IMR-90 (cell line): ENCODE data around the gene CEP170B. TPM values are rescaled to one million over a fixed set of nuclear protein-coding genes. Genes with fewer than 3 reads are reported as not detected.

ENCODE experiments used
- ATAC-seq: fragments of 200-7000 bp; cut with Tn5 transposase; 2 replicates; pipeline ENCODE4 v1.9.1; 2020; ENCODE audit warnings: low read depth, mild to moderate bottlenecking, moderate library complexity
- BruUV-seq: library from RNA; stranded (reverse); fragments of 400-500 nt; replicated peaks from 2 replicates; lab custom pipeline; 2021; lab: Mats Ljungman, UMichigan
- CTCF ChIA-PET: fragments of 300-600 bp; formaldehyde crosslinking; extraction: SDS; loops from one replicate; lab custom pipeline; 2021; ENCODE audit warnings: antibody characterized with exemption; lab: Yijun Ruan, JAX
- POLR2A ChIA-PET: fragments of 300-600 bp; sonication (Branson Sonifier 250); formaldehyde crosslinking; loops from one replicate; lab custom pipeline; 2022; ENCODE audit warnings: antibody characterized with exemption; ENCODE audit not compliant: unreplicated experiment; lab: Charles Lee
- DNase-seq: peaks from one replicate; pipeline ENCODE4 v3.0.0; 2013
- H2AFZ ChIP-seq: replicated peaks from 2 replicates; pipeline ENCODE3; 2013; ENCODE audit warnings: low read length, mild to moderate bottlenecking; ENCODE audit not compliant: poor library complexity
- H2AK5ac ChIP-seq: 2 replicates; pipeline ENCODE4 v1.6.1; 2013; ENCODE audit warnings: low read depth, low read length, inconsistent platforms
- H2AK9ac ChIP-seq: replicated peaks from 2 replicates; pipeline ENCODE3; 2013; ENCODE audit warnings: mild to moderate bottlenecking, low read depth, low read length, moderate library complexity; ENCODE audit not compliant: poor library complexity
- H2BK120ac ChIP-seq: 2 replicates; pipeline ENCODE4 v1.6.1; 2013; ENCODE audit warnings: low read depth, low read length, inconsistent platforms
- H2BK15ac ChIP-seq: 3 replicates; pipeline ENCODE4 v1.6.1; 2013; ENCODE audit warnings: low read depth, low read length, inconsistent platforms
- H2BK20ac ChIP-seq: 2 replicates; pipeline ENCODE4 v1.6.1; 2013; ENCODE audit warnings: low read depth, mild to moderate bottlenecking, inconsistent platforms, low read length, moderate library complexity
- H2BK5ac ChIP-seq: 2 replicates; pipeline ENCODE4 v1.6.1; 2013; ENCODE audit warnings: mild to moderate bottlenecking, low read depth, low read length, inconsistent platforms; ENCODE audit not compliant: poor library complexity, severe bottlenecking
- H3K14ac ChIP-seq: replicated peaks from 2 replicates; pipeline ENCODE4 v1.6.1; 2013; ENCODE audit warnings: low read depth, low read length, inconsistent platforms
- H3K18ac ChIP-seq: 2 replicates; pipeline ENCODE4 v1.6.1; 2013; ENCODE audit warnings: low read depth, low read length, control low read depth
- H3K23ac ChIP-seq: 2 replicates; pipeline ENCODE4 v1.6.1; 2013; ENCODE audit warnings: low read depth, low read length, inconsistent platforms
- H3K27ac ChIP-seq: 2 replicates; pipeline ENCODE4 v1.5.1; 2013; ENCODE audit warnings: mild to moderate bottlenecking, control low read depth, low read length; ENCODE audit not compliant: insufficient read depth
- H3K27me3 ChIP-seq: 2 replicates; pipeline ENCODE4 v1.6.1; 2013; ENCODE audit warnings: low read length; ENCODE audit not compliant: control insufficient read depth, insufficient read depth
- H3K36me3 ChIP-seq: 2 replicates; pipeline ENCODE4 v1.6.1; 2013; ENCODE audit warnings: low read length, mixed read lengths; ENCODE audit not compliant: control insufficient read depth, insufficient read depth
- H3K4ac ChIP-seq: 2 replicates; pipeline ENCODE4 v1.6.1; 2013; ENCODE audit warnings: low read depth, low read length, inconsistent platforms
- H3K4me1 ChIP-seq: 2 replicates; pipeline ENCODE4 v1.6.1; 2013; ENCODE audit warnings: low read length, mixed read lengths; ENCODE audit not compliant: control insufficient read depth, insufficient read depth
- H3K4me2 ChIP-seq: 2 replicates; pipeline ENCODE4 v1.6.1; 2013; ENCODE audit warnings: low read depth, mild to moderate bottlenecking, control low read depth, low read length, moderate library complexity
- H3K4me3 ChIP-seq: 2 replicates; pipeline ENCODE4 v1.5.1; 2013; ENCODE audit warnings: low read depth, mild to moderate bottlenecking, control low read depth, low read length, moderate library complexity; ENCODE audit not compliant: insufficient read depth
- H3K56ac ChIP-seq: 2 replicates; pipeline ENCODE4 v1.6.1; 2013; ENCODE audit warnings: low read length, inconsistent platforms; ENCODE audit not compliant: insufficient read depth; ENCODE audit errors: extremely low read depth
- H3K79me1 ChIP-seq, 2 experiments: 2 replicates each; pipeline ENCODE4 v1.6.1; 2013; ENCODE audit warnings: low read length in 2 of 2, inconsistent platforms in 1 of 2, low read depth in 1 of 2
- H3K9ac ChIP-seq: 2 replicates; pipeline ENCODE4 v1.6.1; 2013; ENCODE audit warnings: low read depth, low read length, control low read depth
- H3K9me1 ChIP-seq: 2 replicates; pipeline ENCODE4 v1.6.1; 2013; ENCODE audit warnings: low read length, inconsistent platforms; ENCODE audit not compliant: insufficient read depth
- H3K9me3 ChIP-seq: 2 replicates; pipeline ENCODE4 v1.6.1; 2013; ENCODE audit warnings: low read length; ENCODE audit not compliant: control insufficient read depth, insufficient read depth
- H4K20me1 ChIP-seq: 2 replicates; pipeline ENCODE4 v1.6.1; 2013; ENCODE audit warnings: low read length, inconsistent platforms; ENCODE audit not compliant: insufficient read depth
- H4K5ac ChIP-seq: 2 replicates; pipeline ENCODE4 v1.6.1; 2013; ENCODE audit warnings: mild to moderate bottlenecking, low read depth, low read length, control low read depth
- H4K8ac ChIP-seq, 2 experiments: 2 replicates each; pipeline ENCODE4 v1.6.1; 2013; ENCODE audit warnings: low read depth in 2 of 2, low read length in 2 of 2, control low read depth in 1 of 2, inconsistent platforms in 1 of 2
- H4K91ac ChIP-seq: 2 replicates; pipeline ENCODE4 v1.6.1; 2013; ENCODE audit warnings: low read depth, low read length, inconsistent platforms; ENCODE audit not compliant: insufficient read depth
- CEBPB ChIP-seq: IDR thresholded peaks from 2 replicates; pipeline ENCODE4 v1.6.1; 2012; ENCODE audit warnings: low read depth, low read length, improper control_type of control experiment
- CHD1 ChIP-seq: IDR thresholded peaks from 2 replicates; pipeline ENCODE4 v1.6.1; 2012; ENCODE audit warnings: low read depth, low read length, improper control_type of control experiment
- MAZ ChIP-seq: IDR thresholded peaks from 2 replicates; pipeline ENCODE4 v1.6.1; 2012; ENCODE audit warnings: low read depth, mild to moderate bottlenecking, low read length, improper control_type of control experiment, moderate library complexity, borderline replicate concordance
- NFE2L2 ChIP-seq: fragments of 150-350 bp; IDR thresholded peaks from 2 replicates; pipeline ENCODE4 v1.6.1; 2016; ENCODE audit warnings: low read depth, mild to moderate bottlenecking, low read length
- POLR2A ChIP-seq: IDR thresholded peaks from 2 replicates; pipeline ENCODE4 v1.6.1; 2012; ENCODE audit warnings: mild to moderate bottlenecking, low read depth, low read length
- RAD21 ChIP-seq: IDR thresholded peaks from 2 replicates; pipeline ENCODE4 v1.6.1; 2012; ENCODE audit warnings: low read length, improper control_type of control experiment
- RCOR1 ChIP-seq: IDR thresholded peaks from 2 replicates; pipeline ENCODE4 v1.6.1; 2012; ENCODE audit warnings: mild to moderate bottlenecking, low read length, improper control_type of control experiment; ENCODE audit not compliant: insufficient replicate concordance
- SMC3 ChIP-seq: fragments of 150-350 bp; IDR thresholded peaks from 2 replicates; pipeline ENCODE4 v1.6.1; 2016; ENCODE audit warnings: low read depth, mild to moderate bottlenecking, antibody characterized with exemption, low read length, moderate library complexity
- WGBS, 2 experiments: methylation state at CpG; one replicate each; pipeline versions ENCODE4 v1.1.5 to v1.1.7; 2013; ENCODE audit warnings: missing lambda C conversion rate in 2 of 2; ENCODE audit not compliant: insufficient read length in 1 of 2; ENCODE audit errors: extremely low coverage in 2 of 2; 5-methylcytosine and 5-hydroxymethylcytosine counted together
- dilution Hi-C: fragments of 300-500 bp; cut with HindIII; formaldehyde crosslinking; loops from one replicate; pipeline ENCODE4 v1.14.3; 2018; ENCODE audit warnings: low sequenced_read_pairs; ENCODE audit not compliant: unreplicated experiment
- in situ Hi-C: fragments of 300-500 bp; cut with MboI; formaldehyde crosslinking; loops from 3 replicates; pipeline ENCODE4 v1.14.3; 2019; ENCODE audit warnings: low sequenced_read_pairs, inconsistent platforms, mixed read lengths
- intact Hi-C: fragments of 100-400 bp; cut with micrococcal nuclease; formaldehyde crosslinking; loops from 2 replicates; pipeline ENCODE4 v1.10.0; 2022
- polyA plus RNA-seq, 3 experiments: library from polyadenylated mRNA; depleted of rRNA; stranded (reverse); fragments of >200 nt; gene quantifications; 2 replicates each; pipeline ENCODE4 v1.2.3, GENCODE V29; 2012; ENCODE audit warnings: low replicate concordance in 1 of 3
- total RNA-seq: library from RNA; depleted of rRNA; stranded (reverse); fragments of >200 nt; gene quantifications from 2 replicates; pipeline ENCODE4 v1.2.3, GENCODE V29; 2012
- TF ChIP-seq, protein P1 (sequence below): conservative IDR thresholded peaks from 2 replicates; pipeline ENCODE4 v1.5.1; 2012; ENCODE audit warnings: mild to moderate bottlenecking, low read depth, low read length, improper control_type of control experiment
- TF ChIP-seq, protein P2 (sequence below): fragments of 150-350 bp; IDR thresholded peaks from 2 replicates; pipeline ENCODE4 v1.6.1; 2016; ENCODE audit warnings: low read depth, mild to moderate bottlenecking, low read length, moderate library complexity, borderline replicate concordance

Gene CEP170B
- total and polyA plus RNA-seq, 2 of the 4 experiments (the other 2 are of a cell fraction) = 3.6 to 13.1 TPM

DNA sequence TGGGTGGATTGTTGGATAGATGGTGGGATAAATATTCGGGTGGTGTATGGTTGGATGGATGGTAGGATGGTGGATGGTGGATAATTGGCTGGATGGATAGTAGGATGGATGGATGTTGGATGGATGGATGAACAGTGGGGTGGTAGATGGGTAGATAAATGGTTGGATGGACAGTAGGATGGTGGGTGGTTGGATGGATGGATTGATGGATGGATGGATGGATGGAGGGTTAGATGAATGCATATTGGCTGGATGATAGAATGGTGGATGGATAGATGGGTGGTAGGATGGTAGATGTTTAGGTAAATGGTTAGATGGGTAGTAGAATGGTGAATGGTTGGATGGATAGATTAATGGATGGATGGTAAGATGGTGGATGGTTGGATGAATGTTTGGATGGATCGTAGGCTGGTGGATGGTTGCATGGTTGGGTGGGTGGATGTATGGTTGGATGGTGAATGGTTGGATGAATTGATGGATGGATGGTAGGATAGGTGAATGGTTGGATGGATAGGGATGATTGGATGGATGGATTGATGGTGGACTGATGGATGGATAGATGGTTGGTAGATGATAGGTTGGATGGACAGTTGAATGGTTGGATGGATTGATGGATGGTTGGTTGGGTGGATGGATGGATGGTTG lies 40.6 kb upstream of the CEP170B start (continued):
- TF ChIP-seq RAD21 = no peak
- no peak for TF ChIP-seq POLR2A

DNA sequence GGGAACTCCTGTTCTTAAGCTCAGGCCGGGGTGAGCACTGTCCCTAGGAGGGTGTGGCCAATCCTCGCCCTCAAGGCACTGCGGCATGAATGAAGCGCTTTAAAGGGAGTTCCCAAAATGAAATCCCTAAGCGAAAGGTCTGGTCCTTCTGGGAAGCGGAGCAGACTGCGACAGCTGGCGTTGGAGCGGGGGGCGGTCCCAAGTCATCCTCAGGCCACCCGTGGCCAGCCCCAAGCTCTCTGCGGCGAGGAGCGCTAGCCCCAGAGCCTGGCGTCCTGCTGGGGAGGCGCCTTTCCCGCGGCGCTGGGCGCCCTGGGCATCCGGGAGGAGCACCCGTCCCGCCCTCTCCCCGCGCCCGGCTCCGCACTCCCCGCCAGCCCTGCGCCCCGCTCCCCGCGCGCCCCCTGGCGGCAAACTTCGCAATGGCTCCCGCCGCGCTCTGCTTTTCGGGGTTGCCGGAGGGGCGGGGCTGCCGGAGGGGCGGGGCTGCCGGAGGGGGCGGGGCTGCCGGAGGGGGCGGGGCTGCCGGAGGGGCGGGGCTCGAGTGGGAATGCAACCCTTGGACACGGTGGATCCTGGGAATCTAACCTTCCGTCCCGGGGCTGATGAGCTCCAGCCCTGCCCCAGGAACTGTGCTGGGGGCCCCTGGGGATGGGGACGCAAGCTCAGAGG lies 38.7 kb upstream of the CEP170B start:
- ChIA-PET CTCF (interaction anchor here (0.5 to 1.1 kb wide), 8 partner anchors 16 to 110 kb away, joined by 3 to 4 read pairs (median 4); partner anchors contain the start of gene ZBTB42), POLR2A (no interaction called here)
- H4K91ac ChIP-seq = no peak overlapping the region
- peak overlapping the region; percentile 45; the same call in 1 of the 2 replicates for H3K23ac ChIP-seq
- DNase-seq = peak; percentile 60
- H3K9ac ChIP-seq = peak overlapping the region; percentile 74
- peaks cover 3% of the 10 kb centered on the region; the same call in 1 of the 2 replicates for H3K9me1 ChIP-seq
- H2BK120ac ChIP-seq = no peak overlapping the region
- H3K27me3 ChIP-seq = no peaks in the 10 kb centered on the region; the same call in 1 of the 2 replicates
- ATAC-seq = peak; percentile 94
- peak overlapping the region; percentile 52; the same call in 1 of the 2 replicates for H3K27ac ChIP-seq
- H2BK5ac ChIP-seq = peak overlapping the region; percentile 55
- BruUV-seq = no TSS peak
- H4K20me1 ChIP-seq = no peaks in the 10 kb centered on the region
- H2AK5ac ChIP-seq = no peak overlapping the region; the same call in 1 of the 2 replicates
- no peak overlapping the region for H2BK20ac ChIP-seq
- H3K18ac ChIP-seq = no peak overlapping the region
- 0 out of 2 replicates have a peak overlapping the region, but pooled peaks have one; percentile 52 for H3K4ac ChIP-seq
- H2AK9ac ChIP-seq = peak overlapping the region; percentile 4
- 0 out of 2 replicates have a peak overlapping the region, but pooled peaks have one; percentile 28 for H3K14ac ChIP-seq
- no peak overlapping the region for H4K5ac ChIP-seq
- peak overlapping the region; percentile 94 for H3K4me2 ChIP-seq
- H3K9me3 ChIP-seq = no peaks in the 10 kb centered on the region
- in situ Hi-C loops = no loop called here
- H3K79me1 ChIP-seq = 0 out of 4 replicates have a peak, but pooled peaks cover 0 to 3% of the 10 kb centered on the region in 2 experiments
- 0% methylated on average over 36 of the region's 54 CpGs; no CpG with 5 or more reads in 1 of the 2 experiments for WGBS, 2 experiments
- no peak overlapping the region; the same call in 2 of the 3 replicates for H2BK15ac ChIP-seq
- intact Hi-C loops = loop anchor here (1.0 to 5.0 kb wide), 2 partner anchors 41 to 58 kb away; partner anchors contain the start of gene CEP170B
- H2AFZ ChIP-seq = peak overlapping the region; percentile 99
- H4K8ac ChIP-seq = peak overlapping the region; percentile 32 to 76; a peak in 2 of 4 replicates
- dilution Hi-C loops = no loop called here
- no peak overlapping the region for H3K56ac ChIP-seq
- peak overlapping the region; percentile 88 for H3K4me3 ChIP-seq
- no peaks in the 10 kb centered on the region for H3K36me3 ChIP-seq
- H3K4me1 ChIP-seq = peaks cover 7% of the 10 kb centered on the region
- TF ChIP-seq, protein P1, sequence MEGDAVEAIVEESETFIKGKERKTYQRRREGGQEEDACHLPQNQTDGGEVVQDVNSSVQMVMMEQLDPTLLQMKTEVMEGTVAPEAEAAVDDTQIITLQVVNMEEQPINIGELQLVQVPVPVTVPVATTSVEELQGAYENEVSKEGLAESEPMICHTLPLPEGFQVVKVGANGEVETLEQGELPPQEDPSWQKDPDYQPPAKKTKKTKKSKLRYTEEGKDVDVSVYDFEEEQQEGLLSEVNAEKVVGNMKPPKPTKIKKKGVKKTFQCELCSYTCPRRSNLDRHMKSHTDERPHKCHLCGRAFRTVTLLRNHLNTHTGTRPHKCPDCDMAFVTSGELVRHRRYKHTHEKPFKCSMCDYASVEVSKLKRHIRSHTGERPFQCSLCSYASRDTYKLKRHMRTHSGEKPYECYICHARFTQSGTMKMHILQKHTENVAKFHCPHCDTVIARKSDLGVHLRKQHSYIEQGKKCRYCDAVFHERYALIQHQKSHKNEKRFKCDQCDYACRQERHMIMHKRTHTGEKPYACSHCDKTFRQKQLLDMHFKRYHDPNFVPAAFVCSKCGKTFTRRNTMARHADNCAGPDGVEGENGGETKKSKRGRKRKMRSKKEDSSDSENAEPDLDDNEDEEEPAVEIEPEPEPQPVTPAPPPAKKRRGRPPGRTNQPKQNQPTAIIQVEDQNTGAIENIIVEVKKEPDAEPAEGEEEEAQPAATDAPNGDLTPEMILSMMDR = peak; percentile 73
- TF ChIP-seq MAZ = peak; percentile 89
- TF ChIP-seq CEBPB = no peak
- peak; percentile 60 for TF ChIP-seq SMC3
- TF ChIP-seq, protein P2, sequence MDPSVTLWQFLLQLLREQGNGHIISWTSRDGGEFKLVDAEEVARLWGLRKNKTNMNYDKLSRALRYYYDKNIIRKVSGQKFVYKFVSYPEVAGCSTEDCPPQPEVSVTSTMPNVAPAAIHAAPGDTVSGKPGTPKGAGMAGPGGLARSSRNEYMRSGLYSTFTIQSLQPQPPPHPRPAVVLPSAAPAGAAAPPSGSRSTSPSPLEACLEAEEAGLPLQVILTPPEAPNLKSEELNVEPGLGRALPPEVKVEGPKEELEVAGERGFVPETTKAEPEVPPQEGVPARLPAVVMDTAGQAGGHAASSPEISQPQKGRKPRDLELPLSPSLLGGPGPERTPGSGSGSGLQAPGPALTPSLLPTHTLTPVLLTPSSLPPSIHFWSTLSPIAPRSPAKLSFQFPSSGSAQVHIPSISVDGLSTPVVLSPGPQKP = no peak
- peak; percentile 52 for TF ChIP-seq RAD21
- TF ChIP-seq NFE2L2 = no peak
- no peak for TF ChIP-seq RCOR1
- no peak for TF ChIP-seq CHD1
